ENCODE measurements around the gene AOPEP.

DNA sequence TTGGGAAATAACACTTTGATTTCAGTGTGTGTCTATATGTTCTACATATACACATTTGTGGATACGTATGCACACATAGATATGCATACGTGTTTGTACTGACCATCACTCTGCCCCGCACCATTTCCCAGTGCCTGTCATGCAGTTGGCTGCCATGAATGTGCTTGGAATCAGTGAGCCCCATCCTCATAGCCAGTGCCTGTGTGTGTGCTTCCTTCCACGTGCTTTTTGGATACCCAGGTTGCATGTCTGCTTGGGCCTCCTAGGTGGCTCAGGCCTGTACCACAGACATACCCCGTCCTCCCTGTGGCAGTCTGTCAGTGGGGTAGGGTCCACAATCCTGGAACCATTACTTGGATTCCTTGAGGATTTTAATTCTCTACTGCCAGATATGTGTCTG lies 347.4 kb downstream of the AOPEP start:
- no peak for TF ChIP-seq POLR2A (IDR thresholded peaks at IDR 0.05)
- TF ChIP-seq, protein P1, sequence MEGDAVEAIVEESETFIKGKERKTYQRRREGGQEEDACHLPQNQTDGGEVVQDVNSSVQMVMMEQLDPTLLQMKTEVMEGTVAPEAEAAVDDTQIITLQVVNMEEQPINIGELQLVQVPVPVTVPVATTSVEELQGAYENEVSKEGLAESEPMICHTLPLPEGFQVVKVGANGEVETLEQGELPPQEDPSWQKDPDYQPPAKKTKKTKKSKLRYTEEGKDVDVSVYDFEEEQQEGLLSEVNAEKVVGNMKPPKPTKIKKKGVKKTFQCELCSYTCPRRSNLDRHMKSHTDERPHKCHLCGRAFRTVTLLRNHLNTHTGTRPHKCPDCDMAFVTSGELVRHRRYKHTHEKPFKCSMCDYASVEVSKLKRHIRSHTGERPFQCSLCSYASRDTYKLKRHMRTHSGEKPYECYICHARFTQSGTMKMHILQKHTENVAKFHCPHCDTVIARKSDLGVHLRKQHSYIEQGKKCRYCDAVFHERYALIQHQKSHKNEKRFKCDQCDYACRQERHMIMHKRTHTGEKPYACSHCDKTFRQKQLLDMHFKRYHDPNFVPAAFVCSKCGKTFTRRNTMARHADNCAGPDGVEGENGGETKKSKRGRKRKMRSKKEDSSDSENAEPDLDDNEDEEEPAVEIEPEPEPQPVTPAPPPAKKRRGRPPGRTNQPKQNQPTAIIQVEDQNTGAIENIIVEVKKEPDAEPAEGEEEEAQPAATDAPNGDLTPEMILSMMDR (IDR thresholded peaks at IDR 0.05): no peak
